Activated CD4-positive, alpha-beta T cell treated with anti-CD3 and anti-CD28 coated beads for 48 hours (primary cell): ENCODE data around the gene FOXK2.

ENCODE experiments used
- DNase-seq: peaks from one replicate; pipeline ENCODE4 v3.0.0-alpha.2; 2020

Gene FOXK2

DNA sequence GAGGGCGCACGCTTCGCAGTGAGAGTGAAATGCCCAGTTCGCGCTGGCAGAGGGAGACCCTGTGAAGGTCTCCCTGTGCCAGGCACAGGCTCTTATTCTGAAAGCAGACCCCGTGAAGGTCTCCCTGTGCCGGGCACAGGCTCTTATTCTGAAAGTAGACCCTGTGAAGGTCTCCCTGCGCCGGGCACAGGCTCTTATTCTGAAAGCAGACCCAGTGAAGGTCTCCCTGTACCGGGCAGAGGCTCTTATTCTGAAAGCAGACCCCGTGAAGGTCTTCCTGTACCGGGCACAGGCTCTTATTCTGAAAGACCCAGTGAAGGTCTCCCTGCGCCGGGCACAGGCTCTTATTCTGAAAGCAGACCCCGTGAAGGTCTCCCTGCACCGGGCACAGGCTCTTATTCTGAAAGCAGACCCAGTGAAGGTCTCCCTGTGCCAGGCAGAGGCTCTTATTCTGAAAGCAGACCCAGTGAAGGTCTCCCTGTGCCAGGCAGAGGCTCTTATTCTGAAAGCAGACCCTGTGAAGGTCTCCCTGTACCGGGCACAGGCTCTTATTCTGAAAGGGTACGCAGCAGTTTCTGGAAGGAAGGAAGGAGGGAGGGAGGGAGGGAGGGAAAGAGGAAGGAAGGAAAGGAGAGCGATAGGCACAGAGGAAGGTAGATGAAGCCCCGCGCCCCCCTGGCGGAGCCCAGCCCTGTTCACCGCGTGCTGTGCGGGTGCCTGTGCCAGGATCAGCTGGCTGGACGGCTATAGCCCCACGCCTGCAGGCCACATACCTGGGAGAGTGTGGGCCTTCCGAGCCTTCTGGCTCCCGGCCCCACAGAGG is 73.4 kb downstream of the FOXK2 start:
- DNase-seq: peak; percentile 70

DNA sequence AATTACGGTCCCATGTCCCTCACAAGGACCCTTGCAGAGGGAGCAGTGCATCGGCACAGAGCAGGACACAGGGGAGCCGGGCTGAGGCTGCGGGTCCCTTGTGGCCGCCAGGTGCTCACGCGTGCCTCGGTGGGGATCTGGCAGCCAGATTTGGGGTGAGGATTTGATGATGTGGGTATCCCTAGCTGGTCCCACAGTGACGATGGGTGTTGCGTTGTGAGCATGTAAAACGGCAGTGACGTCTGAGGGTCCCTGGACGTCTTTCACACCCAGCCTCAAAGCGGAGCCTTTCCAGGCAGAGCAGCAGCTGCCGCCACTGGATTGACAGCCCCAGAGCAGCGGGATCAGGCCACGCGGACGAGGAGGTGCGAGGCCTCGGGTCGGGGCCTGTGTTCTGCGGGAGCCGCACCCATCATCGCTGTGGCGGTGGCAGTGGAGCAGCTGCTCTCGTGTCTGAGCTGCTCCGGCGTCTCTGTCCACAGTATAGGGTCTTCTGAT is 74.1 kb downstream of the FOXK2 start:
- no peak for DNase-seq

DNA sequence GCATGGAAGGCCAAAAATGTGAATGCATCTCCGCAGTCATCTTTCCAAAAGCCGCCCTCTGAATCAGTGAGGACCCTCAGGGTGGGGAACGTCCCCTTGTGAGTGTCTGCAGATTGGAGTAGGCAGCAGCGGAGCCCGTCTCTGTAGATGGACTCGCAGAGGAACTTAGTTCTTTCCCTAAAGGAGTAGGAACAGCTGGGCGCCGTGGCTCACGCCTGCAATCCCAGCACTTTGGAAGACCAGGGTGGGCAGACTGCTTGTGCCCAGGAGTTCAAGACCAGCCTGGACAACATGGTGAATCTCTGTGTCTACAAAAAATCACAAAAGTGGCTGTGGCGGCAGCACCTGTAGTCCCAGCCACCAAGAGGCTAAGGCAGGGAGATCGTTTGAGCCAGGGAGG is 75.0 kb downstream of the FOXK2 start:
- no peak for DNase-seq

DNA sequence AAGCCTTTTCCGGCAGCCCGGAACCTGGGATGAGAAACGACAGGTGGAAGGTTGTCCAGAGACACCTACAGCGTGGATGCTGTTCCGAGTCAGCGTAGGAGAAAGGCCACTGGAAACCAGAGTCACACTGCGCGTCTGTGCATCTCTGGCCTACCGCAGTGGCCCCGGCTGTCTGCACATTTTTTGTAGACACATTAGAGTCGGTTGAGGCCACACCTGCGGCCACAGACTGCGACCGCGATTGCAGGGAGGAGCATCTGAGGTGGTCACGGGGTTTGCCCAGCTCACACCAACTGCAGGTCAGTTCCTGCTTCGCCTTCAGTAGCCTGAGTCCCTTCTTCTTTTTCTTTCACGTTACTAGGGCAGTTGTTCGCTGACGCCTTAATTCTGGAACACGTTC is 76.4 kb downstream of the FOXK2 start:
- no peak for DNase-seq

DNA sequence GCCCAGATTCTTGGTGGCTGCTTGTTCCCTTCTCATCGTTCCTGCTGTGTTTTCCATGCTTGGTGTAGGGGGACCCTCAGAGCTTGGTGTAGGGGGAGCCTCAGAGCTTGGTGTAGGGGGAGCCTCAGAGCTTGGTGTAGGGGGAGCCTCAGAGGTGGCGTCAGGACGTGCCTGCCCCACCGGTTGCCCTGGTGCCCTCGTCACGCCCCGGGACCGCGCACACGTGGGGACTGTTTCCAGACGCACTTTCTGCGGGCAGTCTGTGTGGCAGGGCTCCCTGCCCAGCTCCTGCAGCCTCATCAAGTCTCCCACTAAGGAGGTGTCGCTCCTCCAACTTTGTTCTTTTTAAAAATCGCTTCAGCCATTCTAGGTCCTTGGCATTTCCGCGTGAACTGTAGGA is 76.8 kb downstream of the FOXK2 start:
- DNase-seq: no peak

DNA sequence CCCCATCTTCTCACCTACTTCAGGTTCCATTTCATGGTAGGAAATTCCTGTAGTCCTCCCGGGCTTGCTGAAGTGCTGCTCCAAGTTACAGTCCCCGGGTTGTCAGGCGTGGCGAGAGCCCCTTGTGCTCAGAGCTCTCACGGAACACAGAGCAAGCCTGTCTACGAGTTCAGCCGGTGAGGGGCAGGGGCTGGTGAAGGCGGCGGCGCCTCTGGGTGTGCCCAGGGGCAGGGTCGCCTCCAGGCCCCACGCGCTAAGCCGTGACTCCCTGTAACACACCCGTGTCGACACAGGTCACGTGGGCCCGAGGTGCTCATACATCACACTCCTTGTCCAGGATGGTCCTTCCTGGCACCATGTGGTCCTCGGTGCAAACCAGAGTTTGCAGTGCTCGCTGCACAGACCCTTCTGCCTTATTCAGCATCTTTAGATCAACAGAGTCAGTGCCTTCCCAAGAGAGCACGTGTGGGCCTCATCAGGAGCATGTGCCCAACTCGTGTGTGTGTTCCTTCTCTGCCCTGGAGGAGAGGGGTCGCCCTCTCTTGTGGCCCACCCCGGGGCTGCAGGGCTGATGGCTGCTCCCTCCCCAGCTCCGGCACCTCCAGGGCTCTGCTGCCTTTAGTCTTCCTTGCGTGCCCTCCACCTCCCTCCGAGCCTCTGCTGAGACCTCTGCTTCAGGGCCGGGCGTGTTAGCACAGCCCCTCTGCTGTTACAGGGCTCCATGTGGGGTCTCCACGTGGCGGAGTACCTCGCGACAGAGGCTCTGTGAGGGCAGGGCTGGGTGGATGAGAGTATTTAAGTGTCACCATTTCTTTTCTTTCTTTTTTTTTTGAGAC is 77.5 kb downstream of the FOXK2 start:
- no peak for DNase-seq

- no peak for DNase-seq
These were observed 79.0 kb downstream of the FOXK2 start for GRCh38 chr17:82598256-82599119.

- no peak for DNase-seq
These were observed 80.4 kb downstream of the FOXK2 start for GRCh38 chr17:82599674-82600661.

DNA sequence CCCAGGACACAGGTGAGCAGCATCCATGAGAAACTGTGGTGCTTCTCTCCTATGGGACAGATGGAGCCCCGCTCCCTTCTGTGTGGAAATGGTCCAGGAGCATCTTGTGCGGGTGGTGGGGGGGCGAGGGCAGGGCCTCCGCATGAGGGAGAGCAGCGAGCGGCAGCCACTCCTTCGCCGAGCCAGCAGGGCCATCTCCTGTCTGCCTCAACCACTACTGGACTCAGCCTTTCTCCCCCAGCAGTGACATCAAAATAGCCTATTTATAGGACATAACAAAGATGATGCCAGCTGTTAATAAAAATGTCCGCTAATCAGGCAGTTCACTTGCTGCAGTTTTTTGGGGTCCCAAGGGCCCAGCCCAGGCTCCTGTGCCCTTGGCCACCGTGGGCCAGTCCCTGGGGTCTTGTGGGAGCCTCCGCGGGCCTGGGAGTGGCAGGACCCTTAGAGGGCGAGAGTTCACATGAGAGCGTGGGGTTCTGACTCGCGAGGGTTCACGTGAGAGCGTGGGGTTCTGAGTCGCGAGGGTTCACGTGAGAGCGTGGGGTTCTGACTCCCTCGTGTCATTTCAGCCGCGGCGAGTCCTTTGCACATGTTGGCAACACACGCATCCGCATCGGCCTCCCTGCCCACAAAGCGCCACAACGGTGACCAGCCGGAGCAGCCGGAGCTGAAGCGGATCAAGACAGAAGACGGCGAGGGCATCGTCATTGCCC is 81.4 kb downstream of the FOXK2 start:
- no peak for DNase-seq

DNA sequence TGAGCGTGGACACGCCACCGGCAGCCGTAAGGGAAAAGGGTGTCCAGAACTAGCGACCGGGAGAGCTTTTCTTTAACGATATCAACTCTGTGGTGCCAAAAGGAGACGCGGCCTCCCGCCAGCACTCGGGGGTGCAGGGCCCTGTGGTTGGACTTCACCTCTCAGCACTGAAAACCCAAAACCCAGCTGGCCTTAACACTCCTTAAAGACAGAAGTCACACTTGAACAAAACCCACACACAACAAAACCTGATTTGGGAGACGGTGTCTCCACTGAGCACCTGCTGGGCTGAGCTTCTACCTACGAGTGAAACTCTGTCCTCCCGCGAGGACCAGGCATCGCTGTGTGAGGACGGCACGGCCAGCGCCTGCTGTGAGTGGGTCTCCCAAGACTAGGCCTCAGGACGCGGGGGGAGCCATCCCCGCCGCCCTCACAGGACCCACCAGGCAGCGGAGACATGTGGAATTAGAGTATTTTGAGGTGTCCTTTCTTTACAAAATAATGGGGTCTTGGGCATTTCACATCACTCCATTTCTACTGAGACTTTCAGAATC is 82.0 kb downstream of the FOXK2 start:
- DNase-seq: no peak

DNA sequence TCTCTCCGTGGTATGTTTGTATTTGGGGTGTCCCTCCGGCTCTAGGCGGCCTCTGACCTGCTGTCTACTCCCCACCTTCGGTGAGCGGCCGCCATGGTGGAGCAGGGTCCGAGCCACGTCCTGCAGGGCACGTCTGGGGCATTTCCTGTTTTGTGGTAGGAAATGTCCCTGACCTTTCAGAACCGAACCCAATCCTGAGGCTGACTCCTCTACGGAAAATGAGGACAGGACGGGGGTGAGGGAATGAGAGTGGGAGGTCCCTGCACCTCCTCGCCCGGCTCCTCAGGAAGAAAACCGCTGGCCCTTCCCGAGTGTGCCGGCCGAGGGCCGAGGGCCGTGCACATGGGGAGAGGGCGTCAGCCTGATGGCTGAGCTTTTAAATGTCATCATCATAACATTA is 83.0 kb downstream of the FOXK2 start:
- no peak for DNase-seq

- DNase-seq: no peak
These were observed 83.6 kb downstream of the FOXK2 start for GRCh38 chr17:82602986-82603710.

- peak; percentile 31 for DNase-seq
These were observed 84.5 kb downstream of the FOXK2 start for GRCh38 chr17:82603981-82604448.

GRCh38 chr17:82604532-82604931 is 85.0 kb downstream of the FOXK2 start:
- no peak for DNase-seq

GRCh38 chr17:82605939-82606600 is 86.5 kb downstream of the FOXK2 start:
- no peak for DNase-seq

DNA sequence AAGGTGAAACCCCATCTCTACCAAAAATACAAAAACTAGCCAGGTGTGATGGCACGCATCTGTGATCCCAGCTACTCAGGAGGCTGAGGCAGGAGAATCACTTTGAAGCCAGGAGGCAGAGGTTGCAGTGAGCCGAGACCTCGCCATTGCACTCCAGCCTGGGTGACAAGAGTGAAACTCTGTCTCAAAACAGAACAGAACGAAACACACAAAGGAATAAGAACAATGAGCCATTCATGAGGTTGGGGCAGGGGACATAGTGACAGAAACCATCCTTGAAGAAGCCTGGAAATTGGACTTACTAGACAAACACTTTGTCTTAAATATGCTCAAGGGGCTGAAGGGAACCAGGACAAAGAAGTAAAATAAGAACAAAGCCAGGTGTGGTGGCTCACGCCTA is 89.3 kb downstream of the FOXK2 start:
- no peak for DNase-seq

DNA sequence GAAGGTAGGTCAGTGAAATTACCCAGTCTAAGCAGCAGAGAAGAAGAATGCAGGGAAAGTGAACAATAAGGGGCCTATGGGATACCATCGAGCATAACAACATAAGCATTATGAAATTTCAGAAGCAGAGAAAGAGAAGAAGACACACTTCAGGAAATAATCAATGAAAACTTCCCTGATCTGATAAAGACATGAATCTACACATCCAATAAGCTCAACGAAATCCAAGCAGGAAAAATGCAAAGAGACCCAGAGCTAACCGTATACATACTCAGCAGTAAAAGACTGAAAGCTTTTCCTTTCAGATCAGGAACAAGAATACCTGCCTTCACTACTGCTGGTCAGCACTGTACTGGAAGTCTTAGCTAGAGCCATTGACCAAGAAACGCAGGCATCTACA is 90.1 kb downstream of the FOXK2 start:
- no peak for DNase-seq

DNA sequence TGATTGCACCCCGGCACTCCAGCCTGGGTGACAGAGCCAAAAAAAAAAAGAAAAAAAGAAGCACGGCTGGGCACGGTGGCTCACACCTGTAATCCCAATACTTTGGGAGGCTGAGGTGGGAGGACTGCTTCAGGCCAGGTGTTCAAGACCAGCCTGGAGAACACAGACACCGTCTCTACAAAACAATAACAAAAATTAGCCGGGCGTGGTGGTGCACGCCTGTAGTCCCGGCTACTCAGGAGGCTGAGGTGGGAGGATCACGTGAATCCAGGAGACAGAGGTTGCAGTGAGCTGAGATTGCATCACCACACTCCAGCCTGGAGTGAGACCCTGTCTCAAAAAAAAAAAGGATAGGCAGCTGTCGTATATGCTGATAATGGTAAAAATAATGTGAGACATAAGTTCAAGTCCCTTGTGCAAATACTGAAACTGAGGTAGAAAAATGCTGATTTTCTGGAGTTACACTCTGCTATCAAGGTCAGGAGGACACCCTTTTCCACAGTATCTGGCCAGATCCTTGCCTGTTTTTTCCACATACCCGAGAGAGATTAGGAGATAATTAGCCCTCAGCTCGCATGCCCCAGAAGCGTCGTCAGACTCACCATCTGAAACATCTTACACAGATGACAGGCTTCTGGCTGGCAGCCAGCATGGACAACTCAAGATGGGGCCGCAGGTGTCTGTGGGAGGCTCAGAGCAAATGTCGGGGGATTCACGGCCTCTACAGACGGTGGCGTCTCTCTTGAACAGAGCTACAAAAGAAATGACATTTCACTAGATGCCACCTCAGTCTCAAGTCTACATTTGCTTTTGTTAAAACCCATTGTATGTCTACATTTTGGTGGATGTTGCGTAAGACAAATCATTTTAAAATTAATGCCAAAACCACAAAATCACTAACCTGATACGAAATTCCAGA is 91.9 kb downstream of the FOXK2 start:
- no peak for DNase-seq
